IPS-18c (cell line): ENCODE results near the gene LCN12.

ENCODE experiments used
- H3K4me3 ChIP-seq: 2 replicates; pipeline ENCODE4 v1.7.0; 2013; ENCODE audit warnings: low read depth, mild to moderate bottlenecking, low read length, moderate library complexity; ENCODE audit not compliant: insufficient read depth
- H3K9me3 ChIP-seq: one replicate; pipeline ENCODE4 v1.6.1; 2013; ENCODE audit warnings: mild to moderate bottlenecking, low read length, moderate library complexity; ENCODE audit not compliant: control insufficient read depth, insufficient read depth

Gene LCN12

GRCh38 chr9:136941231-136942111 is 10.6 kb upstream of the LCN12 start:
- Histone ChIP-seq H3K9me3 (peaks cover 2% of the 10 kb centered on the region), H3K4me3 (no peak overlapping the region)

- peaks cover 2% of the 10 kb centered on the region for H3K9me3 ChIP-seq
- H3K4me3 ChIP-seq, result no peak overlapping the region
Measured at GRCh38 chr9:136942112-136942880, 9.8 kb upstream of the LCN12 start.

- Histone ChIP-seq H3K9me3 (peaks cover 2% of the 10 kb centered on the region), H3K4me3 (no peak overlapping the region)
Measured at GRCh38 chr9:136942881-136943230, 9.2 kb upstream of the LCN12 start.

- Histone ChIP-seq H3K4me3 (peak overlapping the region; percentile 80), H3K9me3 (peaks cover 2% of the 10 kb centered on the region)
Measured at GRCh38 chr9:136943291-136944211, 8.5 kb upstream of the LCN12 start.

GRCh38 chr9:136944212-136944518 is 7.9 kb upstream of the LCN12 start:
- peak overlapping the region; percentile 80 for H3K4me3 ChIP-seq
- peaks cover 2% of the 10 kb centered on the region for H3K9me3 ChIP-seq

- Histone ChIP-seq H3K9me3 (peaks cover 2% of the 10 kb centered on the region), H3K4me3 (peak within 1 kb of the TSS; percentile 80)
Measured at GRCh38 chr9:136944519-136945332, 7.3 kb upstream of the LCN12 start, which contains the start of the genes C8G and FBXW5. Gene C8G, plus strand, starts transcription at chr9:136945243. Its CDS starts 78 bp downstream, at chr9:136945321. Gene FBXW5, minus strand, starts transcription at chr9:136944738. Its CDS starts 655 bp downstream, at chr9:136944083.

DNA sequence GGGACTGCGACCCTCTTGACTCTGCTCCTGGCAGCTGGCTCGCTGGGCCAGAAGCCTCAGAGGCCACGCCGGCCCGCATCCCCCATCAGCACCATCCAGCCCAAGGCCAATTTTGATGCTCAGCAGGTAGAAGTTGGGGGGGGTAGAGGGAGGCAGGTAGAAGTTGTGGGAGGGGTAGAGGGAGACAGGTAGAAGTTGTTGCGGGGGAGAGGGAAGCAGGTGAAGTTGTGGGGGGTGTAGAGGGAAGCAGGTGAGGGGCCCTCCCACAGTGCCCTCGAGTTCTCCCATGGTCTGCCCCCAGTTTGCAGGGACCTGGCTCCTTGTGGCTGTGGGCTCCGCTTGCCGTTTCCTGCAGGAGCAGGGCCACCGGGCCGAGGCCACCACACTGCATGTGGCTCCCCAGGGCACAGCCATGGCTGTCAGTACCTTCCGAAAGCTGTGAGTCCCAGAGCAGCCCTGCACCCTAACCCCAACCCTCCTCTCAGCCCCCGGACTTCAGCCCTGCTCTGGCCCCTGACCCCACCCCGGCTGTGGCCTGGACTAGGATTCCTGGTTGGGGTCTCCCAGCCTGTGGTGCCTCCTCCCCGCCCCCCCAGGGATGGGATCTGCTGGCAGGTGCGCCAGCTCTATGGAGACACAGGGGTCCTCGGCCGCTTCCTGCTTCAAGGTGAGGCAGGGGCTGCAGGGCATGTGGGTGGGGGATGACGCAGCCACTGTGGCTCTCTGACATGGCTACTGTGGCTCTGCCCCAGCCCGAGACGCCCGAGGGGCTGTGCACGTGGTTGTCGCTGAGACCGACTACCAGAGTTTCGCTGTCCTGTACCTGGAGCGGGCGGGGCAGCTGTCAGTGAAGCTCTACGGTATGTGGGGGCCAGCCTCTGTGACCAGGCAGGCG is 6.5 kb upstream of the LCN12 start:
- H3K4me3 ChIP-seq, result no peak overlapping the region
- peaks cover 2% of the 10 kb centered on the region for H3K9me3 ChIP-seq

DNA sequence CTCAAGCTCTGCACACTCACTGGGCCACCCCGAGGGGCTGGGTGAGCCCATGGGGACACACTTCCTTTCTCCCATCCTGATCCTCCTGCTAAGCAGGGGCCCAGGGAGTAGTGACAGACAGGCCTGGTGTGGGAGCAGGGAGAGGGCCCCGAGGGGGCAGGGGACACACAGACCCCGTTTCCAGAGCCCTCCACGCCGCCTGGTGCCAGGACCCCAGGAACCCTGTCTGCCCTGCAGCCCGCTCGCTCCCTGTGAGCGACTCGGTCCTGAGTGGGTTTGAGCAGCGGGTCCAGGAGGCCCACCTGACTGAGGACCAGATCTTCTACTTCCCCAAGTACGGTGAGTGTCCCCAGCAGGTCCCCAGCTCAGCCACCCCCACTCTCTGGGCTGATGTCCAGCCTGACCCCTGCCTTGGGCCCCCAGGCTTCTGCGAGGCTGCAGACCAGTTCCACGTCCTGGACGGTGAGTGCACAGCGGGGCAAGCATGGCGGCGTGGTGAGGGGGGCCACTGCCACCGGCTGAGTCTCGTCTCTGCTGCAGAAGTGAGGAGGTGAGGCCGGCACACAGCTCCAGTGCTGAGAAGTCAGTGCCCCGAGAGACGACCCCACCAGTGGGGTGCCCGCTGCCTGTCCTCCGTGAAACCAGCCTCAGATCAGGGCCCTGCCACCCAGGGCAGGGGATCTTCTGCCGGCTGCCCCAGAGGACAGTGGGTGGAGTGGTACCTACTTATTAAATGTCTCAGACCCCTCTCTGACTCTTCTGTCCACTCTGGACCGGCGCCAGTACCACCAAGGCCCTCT is 5.6 kb upstream of the LCN12 start:
- no peak overlapping the region for H3K4me3 ChIP-seq
- peaks cover 2% of the 10 kb centered on the region for H3K9me3 ChIP-seq

GRCh38 chr9:136947028-136947891 is 4.8 kb upstream of the LCN12 start:
- Histone ChIP-seq H3K9me3 (peaks cover 2% of the 10 kb centered on the region), H3K4me3 (no peak overlapping the region)

- Histone ChIP-seq H3K4me3 (no peak overlapping the region), H3K9me3 (peaks cover 2% of the 10 kb centered on the region)
Measured at GRCh38 chr9:136947955-136948510, 4.0 kb upstream of the LCN12 start.

- Histone ChIP-seq H3K4me3 (peak overlapping the region; percentile 71), H3K9me3 (peaks cover 2% of the 10 kb centered on the region)
Measured at GRCh38 chr9:136949239-136949816, 2.7 kb upstream of the LCN12 start.

- H3K4me3 ChIP-seq, result peak overlapping the region; percentile 71
Measured at GRCh38 chr9:136949817-136950655, 2.0 kb upstream of the LCN12 start.

More at GRCh38 chr9:136949817-136950655, 2.0 kb upstream of the LCN12 start:
- H3K9me3 ChIP-seq, result no peaks in the 10 kb centered on the region
